Measurements from ENCODE around the gene WNT7B.

Gene WNT7B

GRCh38 chr22:45925811-45926351, 51.1 kb downstream of the WNT7B start:
- DNase-seq (ENCODE audit: low spot score in 2 of 2) (no peak), ATAC-seq (no peak)
- no peaks in the 10 kb centered on the region for H3K4me1 Mint-ChIP-seq
- no peak overlapping the region for H3K27ac Mint-ChIP-seq
- no peaks in the 10 kb centered on the region for H3K9me3 Mint-ChIP-seq
- H3K36me3 Mint-ChIP-seq: no peaks in the 10 kb centered on the region
- H3K4me3 Mint-ChIP-seq: no peak overlapping the region

- ATAC-seq (no peak), DNase-seq (ENCODE audit: low spot score in 2 of 2) (no peak)
- Mint-ChIP-seq H3K4me1 (no peaks in the 10 kb centered on the region), H3K9me3 (no peaks in the 10 kb centered on the region), H3K36me3 (no peaks in the 10 kb centered on the region), H3K4me3 (no peak overlapping the region), H3K27ac (no peak overlapping the region)
Measured at GRCh38 chr22:45923835-45924234, 53.1 kb downstream of the WNT7B start.

GRCh38 chr22:45923212-45923611, 53.8 kb downstream of the WNT7B start:
- H3K4me1 Mint-ChIP-seq: peaks cover under 1% of the 10 kb centered on the region
- H3K4me3 Mint-ChIP-seq: no peak overlapping the region
- DNase-seq (ENCODE audit: low spot score in 2 of 2): no peak
- H3K27ac Mint-ChIP-seq: no peak overlapping the region
- no peaks in the 10 kb centered on the region for H3K9me3 Mint-ChIP-seq
- no peak for ATAC-seq
- no peaks in the 10 kb centered on the region for H3K36me3 Mint-ChIP-seq

- ATAC-seq (no peak), DNase-seq (ENCODE audit: low spot score in 2 of 2) (no peak)
- Mint-ChIP-seq H3K36me3 (no peaks in the 10 kb centered on the region), H3K9me3 (no peaks in the 10 kb centered on the region), H3K4me1 (peaks cover 6% of the 10 kb centered on the region), H3K27ac (no peak overlapping the region), H3K4me3 (no peak overlapping the region)
Measured at GRCh38 chr22:45922661-45923060, 54.3 kb downstream of the WNT7B start.

GRCh38 chr22:45922256-45922655, 54.7 kb downstream of the WNT7B start:
- H3K4me3 Mint-ChIP-seq: no peak overlapping the region
- no peak for DNase-seq (ENCODE audit: low spot score in 2 of 2)
- H3K4me1 Mint-ChIP-seq: peaks cover 7% of the 10 kb centered on the region
- H3K36me3 Mint-ChIP-seq: no peaks in the 10 kb centered on the region
- no peak for ATAC-seq
- H3K27ac Mint-ChIP-seq: no peak overlapping the region
- H3K9me3 Mint-ChIP-seq: no peaks in the 10 kb centered on the region

- no peak for ATAC-seq
- no peak for DNase-seq (ENCODE audit: low spot score in 2 of 2)
- Mint-ChIP-seq H3K27ac (no peak overlapping the region), H3K36me3 (no peaks in the 10 kb centered on the region), H3K4me3 (no peak overlapping the region), H3K9me3 (no peaks in the 10 kb centered on the region), H3K4me1 (peaks cover 7% of the 10 kb centered on the region)
Measured at GRCh38 chr22:45919504-45920286, 57.3 kb downstream of the WNT7B start.

- no peaks in the 10 kb centered on the region for H3K36me3 Mint-ChIP-seq
- no peak overlapping the region for H3K4me3 Mint-ChIP-seq
- peaks cover 9% of the 10 kb centered on the region for H3K4me1 Mint-ChIP-seq
- peaks cover 5% of the 10 kb centered on the region for H3K9me3 Mint-ChIP-seq
- DNase-seq (ENCODE audit: low spot score in 2 of 2) (no peak), ATAC-seq (no peak)
- H3K27ac Mint-ChIP-seq: no peak overlapping the region
Measured at GRCh38 chr22:45918459-45919370, 58.2 kb downstream of the WNT7B start.

- Mint-ChIP-seq H3K4me1 (peaks cover 13% of the 10 kb centered on the region), H3K4me3 (no peak overlapping the region), H3K27ac (no peak overlapping the region), H3K36me3 (no peaks in the 10 kb centered on the region), H3K9me3 (peaks cover 5% of the 10 kb centered on the region)
- ATAC-seq: no peak
- no peak for DNase-seq (ENCODE audit: low spot score in 2 of 2)
Measured at GRCh38 chr22:45917700-45918458, 59.1 kb downstream of the WNT7B start.

- H3K27ac Mint-ChIP-seq: no peak overlapping the region
- no peaks in the 10 kb centered on the region for H3K36me3 Mint-ChIP-seq
- no peak for ATAC-seq
- H3K4me1 Mint-ChIP-seq: peaks cover 13% of the 10 kb centered on the region
- H3K4me3 Mint-ChIP-seq: no peak overlapping the region
- peaks cover 5% of the 10 kb centered on the region for H3K9me3 Mint-ChIP-seq
- DNase-seq (ENCODE audit: low spot score in 2 of 2): no peak
Measured at GRCh38 chr22:45917146-45917545, 59.8 kb downstream of the WNT7B start.

- no peak overlapping the region for H3K27ac Mint-ChIP-seq
- H3K9me3 Mint-ChIP-seq: peaks cover 5% of the 10 kb centered on the region
- DNase-seq (ENCODE audit: low spot score in 2 of 2) (no peak), ATAC-seq (no peak)
- peaks cover 13% of the 10 kb centered on the region for H3K4me1 Mint-ChIP-seq
- no peak overlapping the region for H3K4me3 Mint-ChIP-seq
- H3K36me3 Mint-ChIP-seq: no peaks in the 10 kb centered on the region
Measured at GRCh38 chr22:45916515-45916914, 60.4 kb downstream of the WNT7B start.

- ATAC-seq (no peak), DNase-seq (ENCODE audit: low spot score in 2 of 2) (no peak)
- H3K27ac Mint-ChIP-seq: no peak overlapping the region
- peaks cover 5% of the 10 kb centered on the region for H3K9me3 Mint-ChIP-seq
- no peak overlapping the region for H3K4me3 Mint-ChIP-seq
- no peaks in the 10 kb centered on the region for H3K36me3 Mint-ChIP-seq
- H3K4me1 Mint-ChIP-seq: peaks cover 13% of the 10 kb centered on the region
Measured at GRCh38 chr22:45915841-45916240, 61.1 kb downstream of the WNT7B start.

GRCh38 chr22:45915151-45915550, 61.8 kb downstream of the WNT7B start:
- H3K9me3 Mint-ChIP-seq: peaks cover 5% of the 10 kb centered on the region
- DNase-seq (ENCODE audit: low spot score in 2 of 2): no peak
- H3K4me1 Mint-ChIP-seq: peaks cover 13% of the 10 kb centered on the region
- no peak overlapping the region for H3K27ac Mint-ChIP-seq
- H3K36me3 Mint-ChIP-seq: no peaks in the 10 kb centered on the region
- H3K4me3 Mint-ChIP-seq: no peak overlapping the region
- no peak for ATAC-seq

GRCh38 chr22:45914309-45914708, 62.7 kb downstream of the WNT7B start:
- no peak for DNase-seq (ENCODE audit: low spot score in 2 of 2)
- Mint-ChIP-seq H3K36me3 (no peaks in the 10 kb centered on the region), H3K27ac (no peak overlapping the region), H3K4me1 (peaks cover 13% of the 10 kb centered on the region), H3K9me3 (peaks cover 5% of the 10 kb centered on the region), H3K4me3 (no peak overlapping the region)
- ATAC-seq: no peak

- Mint-ChIP-seq H3K27ac (no peak overlapping the region), H3K4me1 (peaks cover 10% of the 10 kb centered on the region), H3K36me3 (no peaks in the 10 kb centered on the region), H3K9me3 (peaks cover 5% of the 10 kb centered on the region), H3K4me3 (no peak overlapping the region)
- ATAC-seq (no peak), DNase-seq (ENCODE audit: low spot score in 2 of 2) (no peak)
Measured at GRCh38 chr22:45912910-45913309, 64.1 kb downstream of the WNT7B start.

Measured in stimulated activated effector memory CD8-positive, alpha-beta T cell treated with anti-CD3 and anti-CD28 coated beads, Interleukin-12 subunit alpha, Interleukin-12 subunit beta, amount 100 ng/mL, for 72 hours (primary cell).